H9 (cell line): ENCODE measurements around the gene ARHGAP8. TPM values are rescaled to one million over a fixed set of nuclear protein-coding genes. Genes with fewer than 3 reads are reported as not detected.

Source experiments
- DNase-seq: peaks from one replicate; pipeline ENCODE4 v3.0.0-alpha.2; 2017
- H2AFZ ChIP-seq: one replicate; pipeline ENCODE4 v1.6.1; 2013; ENCODE audit warnings: mild to moderate bottlenecking, low read length, control low read depth, moderate library complexity
- H2AK5ac ChIP-seq: 2 replicates; pipeline ENCODE4 v1.6.1; 2013; ENCODE audit warnings: low read length, control low read depth, mixed read lengths; ENCODE audit not compliant: insufficient read length
- H2BK120ac ChIP-seq: one replicate; pipeline ENCODE4 v1.6.1; 2013; ENCODE audit warnings: low read depth, mild to moderate bottlenecking, low read length, control low read depth, inconsistent platforms; ENCODE audit not compliant: poor library complexity, severe bottlenecking
- H2BK12ac ChIP-seq: 2 replicates; pipeline ENCODE4 v1.6.1; 2013; ENCODE audit warnings: low read length, control low read depth, mixed read lengths, low read depth; ENCODE audit not compliant: insufficient read length
- H2BK15ac ChIP-seq: 2 replicates; pipeline ENCODE4 v1.6.1; 2013; ENCODE audit warnings: low read depth, low read length, control low read depth
- H2BK20ac ChIP-seq: one replicate; pipeline ENCODE4 v1.6.1; 2013; ENCODE audit warnings: low read depth, mild to moderate bottlenecking, low read length, control low read depth, inconsistent platforms; ENCODE audit not compliant: poor library complexity, severe bottlenecking
- H2BK5ac ChIP-seq: 2 replicates; pipeline ENCODE4 v1.6.1; 2013; ENCODE audit warnings: low read length, control low read depth, mixed read lengths; ENCODE audit not compliant: insufficient read length
- H3K14ac ChIP-seq: 2 replicates; pipeline ENCODE4 v1.6.1; 2013; ENCODE audit warnings: low read length, control low read depth; ENCODE audit not compliant: insufficient read depth
- H3K18ac ChIP-seq: 2 replicates; pipeline ENCODE4 v1.6.1; 2013; ENCODE audit warnings: low read depth, mild to moderate bottlenecking, mixed read lengths, low read length, control low read depth; ENCODE audit not compliant: insufficient read length
- H3K23ac ChIP-seq: 2 replicates; pipeline ENCODE4 v1.6.1; 2013; ENCODE audit warnings: low read length, control low read depth, mixed read lengths, low read depth; ENCODE audit not compliant: insufficient read length
- H3K23me2 ChIP-seq: 2 replicates; pipeline ENCODE4 v1.6.1; 2013; ENCODE audit warnings: low read depth, mild to moderate bottlenecking, mixed read lengths, low read length, control low read depth; ENCODE audit not compliant: insufficient read length, poor library complexity, severe bottlenecking
- H3K27ac ChIP-seq: 2 replicates; pipeline ENCODE4 v1.5.1; 2013; ENCODE audit warnings: low read length, control low read depth, mixed read lengths, low read depth; ENCODE audit not compliant: insufficient read length
- H3K27me3 ChIP-seq: 2 replicates; pipeline ENCODE4 v1.6.1; 2013; ENCODE audit warnings: low read length, control low read depth, inconsistent platforms; ENCODE audit not compliant: insufficient read depth
- H3K4ac ChIP-seq: 2 replicates; pipeline ENCODE4 v1.6.1; 2013; ENCODE audit warnings: low read depth, mild to moderate bottlenecking, control low read depth, inconsistent platforms, low read length, moderate library complexity
- H3K4me1 ChIP-seq: 2 replicates; pipeline ENCODE4 v1.6.1; 2013; ENCODE audit warnings: low read length, control low read depth, inconsistent platforms; ENCODE audit not compliant: insufficient read depth
- H3K4me2 ChIP-seq: 2 replicates; pipeline ENCODE4 v1.6.1; 2013; ENCODE audit warnings: low read length, control low read depth, mixed read lengths; ENCODE audit not compliant: insufficient read length, insufficient read depth
- H3K56ac ChIP-seq: 2 replicates; pipeline ENCODE4 v1.6.1; 2013; ENCODE audit warnings: low read depth, mild to moderate bottlenecking, mixed read lengths, low read length, control low read depth; ENCODE audit not compliant: insufficient read length
- H3K79me1 ChIP-seq: 2 replicates; pipeline ENCODE4 v1.6.1; 2013; ENCODE audit warnings: low read depth, mild to moderate bottlenecking, moderate library complexity, low read length, control low read depth, inconsistent platforms; ENCODE audit not compliant: insufficient read depth, poor library complexity, severe bottlenecking
- H3K79me2 ChIP-seq: 2 replicates; pipeline ENCODE4 v1.6.1; 2013; ENCODE audit warnings: low read length, control low read depth, inconsistent platforms; ENCODE audit not compliant: insufficient read depth
- H3K9ac ChIP-seq: 2 replicates; pipeline ENCODE4 v1.6.1; 2013; ENCODE audit warnings: low read length, control low read depth, mixed read lengths; ENCODE audit not compliant: insufficient read length; ENCODE audit errors: extremely low read depth
- H3K9me3 ChIP-seq: one replicate; pipeline ENCODE4 v1.6.1; 2013; ENCODE audit warnings: low read depth, low read length, inconsistent platforms; ENCODE audit not compliant: control insufficient read depth
- H3T11ph ChIP-seq: one replicate; pipeline ENCODE4 v1.6.1; 2013; ENCODE audit warnings: mild to moderate bottlenecking, low read length, control low read depth, inconsistent platforms
- H4K20me1 ChIP-seq: one replicate; pipeline ENCODE4 v1.6.1; 2013; ENCODE audit not compliant: control insufficient read depth, insufficient read length, insufficient read depth
- H4K5ac ChIP-seq: 2 replicates; pipeline ENCODE4 v1.6.1; 2013; ENCODE audit warnings: low read depth, mild to moderate bottlenecking, mixed read lengths, low read length, control low read depth; ENCODE audit not compliant: insufficient read length
- H4K8ac ChIP-seq: replicated peaks from 2 replicates; pipeline ENCODE4 v1.6.1; 2013; ENCODE audit warnings: low read length, control low read depth, mixed read lengths, low read depth; ENCODE audit not compliant: insufficient read length
- H4K91ac ChIP-seq: 2 replicates; pipeline ENCODE4 v1.6.1; 2013; ENCODE audit warnings: low read depth, mild to moderate bottlenecking, moderate library complexity, mixed read lengths, low read length, control low read depth; ENCODE audit not compliant: insufficient read length
- H3K27ac Mint-ChIP-seq, 3 experiments: 2 replicates in 2 of 3; 3 replicates in 1 of 3; pipeline ENCODE4 v1.8.0; 2020 to 2021; ENCODE audit warnings: mixed read lengths in 3 of 3, mild to moderate bottlenecking in 1 of 3, moderate library complexity in 1 of 3
- H3K27me3 Mint-ChIP-seq: 2 replicates; pipeline ENCODE4 v1.8.0; 2021; ENCODE audit warnings: low read depth, mild to moderate bottlenecking, moderate library complexity, mixed read lengths
- H3K36me3 Mint-ChIP-seq, 3 experiments: 2 replicates in 2 of 3; 3 replicates in 1 of 3; pipeline ENCODE4 v1.8.0; 2020 to 2021; ENCODE audit warnings: low read depth in 3 of 3, mixed read lengths in 3 of 3; ENCODE audit not compliant: insufficient read depth in 1 of 3
- H3K4me1 Mint-ChIP-seq, 2 experiments: 2 replicates each; pipeline ENCODE4 v1.8.0; 2020; ENCODE audit warnings: mixed read lengths in 2 of 2
- H3K4me3 Mint-ChIP-seq, 2 experiments: 2 replicates in 1 of 2; 3 replicates in 1 of 2; pipeline ENCODE4 v1.8.0; 2020 to 2021; ENCODE audit warnings: mild to moderate bottlenecking in 2 of 2, mixed read lengths in 2 of 2, moderate library complexity in 1 of 2
- H3K9me3 Mint-ChIP-seq, 2 experiments: 2 replicates in 1 of 2; 3 replicates in 1 of 2; pipeline ENCODE4 v1.8.0; 2020; ENCODE audit warnings: mild to moderate bottlenecking in 2 of 2, mixed read lengths in 2 of 2, moderate library complexity in 1 of 2
- WGBS: extraction: QIAGEN DNeasy Blood & Tissue Kit; methylation state at CpG from one replicate; pipeline ENCODE4 v1.1.7; 2013; ENCODE audit warnings: missing lambda C conversion rate, low lambda C conversion rate, mixed read lengths; ENCODE audit not compliant: insufficient read length; ENCODE audit errors: extremely low coverage; 5-methylcytosine and 5-hydroxymethylcytosine counted together
- total RNA-seq: library from RNA; stranded (reverse); gene quantifications from 2 replicates; pipeline ENCODE4 v1.2.1, GENCODE V29; 2021
- TF ChIP-seq, protein P1 (sequence below): fragments of 200-600 bp; sonication (generic); conservative IDR thresholded peaks from 3 replicates; pipeline ENCODE4 v1.8.0; 2021; ENCODE audit warnings: antibody characterized with exemption, mild to moderate bottlenecking

Gene ARHGAP8
- total RNA-seq, 1 experiment from 2014 or later, result 35.4 TPM

DNA sequence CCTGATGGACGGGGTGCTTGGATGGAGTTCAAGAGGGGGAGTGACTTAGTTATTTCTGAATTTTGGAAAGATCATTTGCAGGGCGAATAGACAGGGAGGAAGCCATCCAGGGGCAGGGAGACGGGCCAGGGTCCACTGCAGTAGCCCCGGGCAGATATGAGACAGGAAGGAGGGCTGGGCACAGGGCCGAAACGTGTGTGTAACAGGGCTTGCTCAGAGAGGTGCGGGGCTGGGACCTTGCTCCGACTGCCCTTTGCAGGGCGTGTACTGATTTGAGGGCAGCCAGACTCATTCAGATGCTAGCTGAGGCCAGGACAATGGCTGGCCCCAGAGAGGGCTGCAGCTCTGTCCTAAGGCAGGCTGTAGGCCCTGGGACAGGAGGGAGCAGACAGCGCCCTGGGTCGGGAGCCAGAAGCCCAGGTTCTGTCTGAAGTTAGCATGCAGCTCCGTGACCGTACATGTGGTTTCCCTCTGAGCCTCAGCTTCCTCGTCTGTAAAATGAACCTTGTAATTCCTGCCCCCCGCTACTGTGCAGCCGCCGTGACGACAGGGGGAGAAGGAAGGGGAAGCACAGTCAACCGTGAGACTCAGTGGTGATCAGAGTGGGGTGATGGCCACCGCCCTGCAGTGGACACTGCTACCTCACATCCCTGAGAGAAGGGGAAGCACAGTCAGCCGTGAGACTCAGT lies 154.0 kb downstream of the ARHGAP8 start:
- no peaks in the 10 kb centered on the region for H3K79me2 ChIP-seq
- no peak overlapping the region for H3K18ac ChIP-seq
- H3K9ac ChIP-seq, result no peak overlapping the region
- no peak overlapping the region for H3K4ac ChIP-seq
- TF ChIP-seq, protein P1, sequence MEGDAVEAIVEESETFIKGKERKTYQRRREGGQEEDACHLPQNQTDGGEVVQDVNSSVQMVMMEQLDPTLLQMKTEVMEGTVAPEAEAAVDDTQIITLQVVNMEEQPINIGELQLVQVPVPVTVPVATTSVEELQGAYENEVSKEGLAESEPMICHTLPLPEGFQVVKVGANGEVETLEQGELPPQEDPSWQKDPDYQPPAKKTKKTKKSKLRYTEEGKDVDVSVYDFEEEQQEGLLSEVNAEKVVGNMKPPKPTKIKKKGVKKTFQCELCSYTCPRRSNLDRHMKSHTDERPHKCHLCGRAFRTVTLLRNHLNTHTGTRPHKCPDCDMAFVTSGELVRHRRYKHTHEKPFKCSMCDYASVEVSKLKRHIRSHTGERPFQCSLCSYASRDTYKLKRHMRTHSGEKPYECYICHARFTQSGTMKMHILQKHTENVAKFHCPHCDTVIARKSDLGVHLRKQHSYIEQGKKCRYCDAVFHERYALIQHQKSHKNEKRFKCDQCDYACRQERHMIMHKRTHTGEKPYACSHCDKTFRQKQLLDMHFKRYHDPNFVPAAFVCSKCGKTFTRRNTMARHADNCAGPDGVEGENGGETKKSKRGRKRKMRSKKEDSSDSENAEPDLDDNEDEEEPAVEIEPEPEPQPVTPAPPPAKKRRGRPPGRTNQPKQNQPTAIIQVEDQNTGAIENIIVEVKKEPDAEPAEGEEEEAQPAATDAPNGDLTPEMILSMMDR, result no peak
- no peak overlapping the region for H4K8ac ChIP-seq
- H3K27me3 Mint-ChIP-seq, result no peaks in the 10 kb centered on the region; the same call in 1 of the 2 replicates
- peaks cover 11% of the 10 kb centered on the region for H3K9me3 ChIP-seq
- H3K23me2 ChIP-seq, result no peaks in the 10 kb centered on the region
- H2BK20ac ChIP-seq, result no peak overlapping the region
- no peak overlapping the region for H2BK120ac ChIP-seq
- WGBS, result no CpG with 5 or more reads among the region's 21 CpGs
- no peak overlapping the region for H3K14ac ChIP-seq
- H3K27me3 ChIP-seq, result no peaks in the 10 kb centered on the region
- H2AFZ ChIP-seq, result no peak overlapping the region
- peak overlapping the region; percentile 3 to 68 (median 11); a peak in 4 of 7 replicates for H3K27ac Mint-ChIP-seq
- H4K20me1 ChIP-seq, result no peaks in the 10 kb centered on the region
- H3K79me1 ChIP-seq, result no peaks in the 10 kb centered on the region
- H2AK5ac ChIP-seq, result no peak overlapping the region
- peaks cover 69 to 84% (median 77%) of the 10 kb centered on the region in 3 experiments for H3K36me3 Mint-ChIP-seq
- no peak overlapping the region for H2BK15ac ChIP-seq
- no peak overlapping the region for H3K4me2 ChIP-seq
- no peak for DNase-seq
- no peak overlapping the region for H2BK12ac ChIP-seq
- no peaks in the 10 kb centered on the region for H3K4me1 ChIP-seq
- H3K4me3 Mint-ChIP-seq, result no peak overlapping the region
- peaks cover 0 to 3% of the 10 kb centered on the region in 2 experiments; a peak in 1 of 4 replicates for H3K4me1 Mint-ChIP-seq
- no peak overlapping the region for H3T11ph ChIP-seq
- no peak overlapping the region for H3K56ac ChIP-seq
- H3K9me3 Mint-ChIP-seq, result peaks cover 27% of the 10 kb centered on the region in 2 experiments
- H3K23ac ChIP-seq, result no peak overlapping the region
- no peak overlapping the region for H3K27ac ChIP-seq
- H4K5ac ChIP-seq, result no peak overlapping the region
- H4K91ac ChIP-seq, result no peak overlapping the region
- H2BK5ac ChIP-seq, result no peak overlapping the region
